ENCODE measurements around the gene AMN1. TPM values are rescaled to one million over a fixed set of nuclear protein-coding genes. Genes with fewer than 3 reads are reported as not detected.

Gene AMN1
- total and polyA plus RNA-seq, 2 of the 13 experiments (the other 11 are each of a cell fraction or from before 2014, with no cell fraction given) = 7.5 to 26.5 TPM

- ChIA-PET CTCF (ENCODE audit: low intra/inter-chr PET ratio, low total read pairs) (no interaction called here), POLR2A (no interaction called here)
- Histone ChIP-seq H3K36me3 (replicated peaks in 1 of 2; ENCODE audit: control insufficient read depth in 1 of 2, insufficient read depth in 2 of 2, low read length in 2 of 2) (no peaks in the 10 kb centered on the region), H3K4me3 (replicated peaks in 1 of 3; ENCODE audit: insufficient read depth in 1 of 3, low read depth in 2 of 3, low read length in 3 of 3) (no peak overlapping the region), H3K4me1 (ENCODE audit: insufficient read depth, low read length) (peaks cover 27% of the 10 kb centered on the region), H3K9ac (ENCODE audit: insufficient read depth, low read depth, low read length) (no peak overlapping the region), H3K27me3 (ENCODE audit: control insufficient read depth in 1 of 2, insufficient read depth in 2 of 2, low read length in 2 of 2) (no peaks in the 10 kb centered on the region; a peak in 1 of 5 replicates), H3K4me2 (ENCODE audit: low read depth, low read length) (no peak overlapping the region), H4K20me1 (ENCODE audit: insufficient read depth, low read length) (no peaks in the 10 kb centered on the region), H3K79me2 (ENCODE audit: insufficient read depth, low read length) (no peaks in the 10 kb centered on the region), H3K9me3 (ENCODE audit: low read length) (no peaks in the 10 kb centered on the region), H2AFZ (ENCODE audit: low read length) (no peak overlapping the region), H3K27ac (ENCODE audit: extremely low read length, insufficient read depth, low read length) (no peak overlapping the region)
- in situ Hi-C loops (cut with HindIII; ENCODE audit: extremely low pct_ligation_motif_present, low pct_unique_long_range_greater_than_20kb) = no loop called here
- intact Hi-C loops (cut with micrococcal nuclease; ENCODE audit: unreplicated experiment) = no loop called here
- BruUV-seq (replicated peaks) = no TSS peak
- no peak for DNase-seq (ENCODE audit: low spot score)
- TF ChIP-seq ZKSCAN8 (CRISPR knock-in tag; IDR thresholded peaks at IDR 0.05; ENCODE audit: borderline replicate concordance) = no peak
- no peak for TF ChIP-seq RBFOX2 (IDR thresholded peaks at IDR 0.05; ENCODE audit: low read depth, low read length)
- TF ChIP-seq ZNF580 (CRISPR knock-in tag; IDR thresholded peaks at IDR 0.05; ENCODE audit: borderline replicate concordance, low read depth) = no peak
- no peak for TF ChIP-seq DPF2 (CRISPR knock-in tag; IDR thresholded peaks at IDR 0.05; ENCODE audit: borderline replicate concordance, low read depth)
- TF ChIP-seq POLR2AphosphoS2 (IDR thresholded peaks at IDR 0.05; ENCODE audit: low read depth, low read length) = no peak
- no peak for TF ChIP-seq KLF13 (CRISPR knock-in tag; IDR thresholded peaks at IDR 0.05)
- TF ChIP-seq ZNF652 (CRISPR knock-in tag; IDR thresholded peaks at IDR 0.05; ENCODE audit: borderline replicate concordance, low read depth) = 0 out of 2 replicates have a peak, but pooled peaks have one; percentile 26
- no peak for TF ChIP-seq ESRRA (CRISPR knock-in tag; IDR thresholded peaks at IDR 0.05; ENCODE audit: low read depth)
- FAIRE-seq = no peak
- no peak; the same call in 2 of the 3 replicates for ATAC-seq
- 30% methylated on average over 8 of the region's 8 CpGs for WGBS (ENCODE audit: low lambda C conversion rate)
Observed at GRCh38 chr12:31644536-31644935, 84.3 kb downstream of the AMN1 start.

- FAIRE-seq (no peak), ATAC-seq (peak; percentile 54), DNase-seq (ENCODE audit: low spot score) (peak; percentile 27)
- no TSS peak for BruUV-seq (replicated peaks)
- no peaks in the 10 kb centered on the region for H3K79me2 ChIP-seq (ENCODE audit: insufficient read depth, low read length)
- ChIA-PET CTCF (ENCODE audit: low intra/inter-chr PET ratio, low total read pairs) (no interaction called here), POLR2A (no interaction called here)
- H3K27me3 ChIP-seq (ENCODE audit: control insufficient read depth in 1 of 2, insufficient read depth in 2 of 2, low read length in 2 of 2) = no peaks in the 10 kb centered on the region; a peak in 1 of 5 replicates
- 43% methylated on average over 11 of the region's 11 CpGs for WGBS (ENCODE audit: low lambda C conversion rate)
- no peaks in the 10 kb centered on the region for H3K36me3 ChIP-seq (replicated peaks in 1 of 2; ENCODE audit: control insufficient read depth in 1 of 2, insufficient read depth in 2 of 2, low read length in 2 of 2)
- H3K4me3 ChIP-seq (replicated peaks in 1 of 3; ENCODE audit: insufficient read depth in 1 of 3, low read depth in 2 of 3, low read length in 3 of 3) = no peak overlapping the region
- H3K27ac ChIP-seq (ENCODE audit: extremely low read length, insufficient read depth, low read length) = no peak overlapping the region
- peak overlapping the region; percentile 13; the same call in 1 of the 2 replicates for H3K4me2 ChIP-seq (ENCODE audit: low read depth, low read length)
- no peak overlapping the region for H2AFZ ChIP-seq (ENCODE audit: low read length)
- H3K9ac ChIP-seq (ENCODE audit: insufficient read depth, low read depth, low read length) = no peak overlapping the region
- H3K4me1 ChIP-seq (ENCODE audit: insufficient read depth, low read length) = peaks cover 27% of the 10 kb centered on the region
- no peaks in the 10 kb centered on the region for H4K20me1 ChIP-seq (ENCODE audit: insufficient read depth, low read length)
- no peaks in the 10 kb centered on the region for H3K9me3 ChIP-seq (ENCODE audit: low read length)
- in situ Hi-C loops (cut with HindIII; ENCODE audit: extremely low pct_ligation_motif_present, low pct_unique_long_range_greater_than_20kb) = no loop called here
- intact Hi-C loops (cut with micrococcal nuclease; ENCODE audit: unreplicated experiment) = no loop called here
- TF ChIP-seq, protein P1, sequence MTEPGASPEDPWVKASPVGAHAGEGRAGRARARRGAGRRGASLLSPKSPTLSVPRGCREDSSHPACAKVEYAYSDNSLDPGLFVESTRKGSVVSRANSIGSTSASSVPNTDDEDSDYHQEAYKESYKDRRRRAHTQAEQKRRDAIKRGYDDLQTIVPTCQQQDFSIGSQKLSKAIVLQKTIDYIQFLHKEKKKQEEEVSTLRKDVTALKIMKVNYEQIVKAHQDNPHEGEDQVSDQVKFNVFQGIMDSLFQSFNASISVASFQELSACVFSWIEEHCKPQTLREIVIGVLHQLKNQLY (CRISPR knock-in tag; IDR thresholded peaks at IDR 0.05) = 0 out of 2 replicates have a peak, but pooled peaks have one; percentile 59
- TF ChIP-seq HMG20A (CRISPR knock-in tag; IDR thresholded peaks at IDR 0.05; ENCODE audit: borderline replicate concordance) (peak; percentile 37; the same call in 1 of the 2 replicates), FOSL2 (CRISPR knock-in tag; IDR thresholded peaks at IDR 0.05) (no peak), SAP130 (CRISPR knock-in tag; IDR thresholded peaks at IDR 0.05; ENCODE audit: low read depth) (peak; percentile 33; the same call in 1 of the 2 replicates), SOX13 (IDR thresholded peaks at IDR 0.05) (no peak), SOX13 (CRISPR knock-in tag; conservative IDR thresholded peaks at IDR 0.05 in 1 of 2, IDR thresholded peaks at IDR 0.05 in 1 of 2) (peak in 1 of 2 experiments; percentile 57; a peak in 1 of 4 replicates)
Observed at GRCh38 chr12:31641509-31642090, 87.2 kb downstream of the AMN1 start.

Measured in HepG2 (cell line).